GM19455 (cell line): ENCODE results near the gene AOPEP.

Source experiments
- ATAC-seq: cut with Tn5 transposase; IDR thresholded peaks from one replicate; pipeline ENCODE4 v1.9.1; 2021; ENCODE audit not compliant: unreplicated experiment

AOPEP gene

GRCh38 chr9:94889628-94890027, 163.1 kb downstream of the AOPEP start:
- no peak for ATAC-seq

GRCh38 chr9:94891183-94891582, 164.7 kb downstream of the AOPEP start:
- ATAC-seq = no peak

- no peak for ATAC-seq
These were observed 166.2 kb downstream of the AOPEP start for GRCh38 chr9:94892675-94893074.

- no peak for ATAC-seq
These were observed 167.7 kb downstream of the AOPEP start for GRCh38 chr9:94894094-94894699.

GRCh38 chr9:94895668-94896067, 169.2 kb downstream of the AOPEP start:
- ATAC-seq = no peak

GRCh38 chr9:94896512-94896911, 170.0 kb downstream of the AOPEP start:
- ATAC-seq = no peak

GRCh38 chr9:94899464-94900221, 173.1 kb downstream of the AOPEP start:
- ATAC-seq = no peak

GRCh38 chr9:94900222-94901018, 173.9 kb downstream of the AOPEP start:
- no peak for ATAC-seq

- no peak for ATAC-seq
These were observed 174.5 kb downstream of the AOPEP start for GRCh38 chr9:94901019-94901363.

GRCh38 chr9:94903961-94904421, 177.5 kb downstream of the AOPEP start:
- no peak for ATAC-seq

GRCh38 chr9:94904806-94905205, 178.3 kb downstream of the AOPEP start:
- ATAC-seq = no peak

GRCh38 chr9:94905606-94906005, 179.1 kb downstream of the AOPEP start:
- ATAC-seq = no peak

GRCh38 chr9:94906181-94906580, 179.7 kb downstream of the AOPEP start:
- no peak for ATAC-seq

- no peak for ATAC-seq
These were observed 180.2 kb downstream of the AOPEP start for GRCh38 chr9:94906713-94907112.

GRCh38 chr9:94907264-94907936, 180.9 kb downstream of the AOPEP start:
- no peak for ATAC-seq

GRCh38 chr9:94908011-94908563, 181.6 kb downstream of the AOPEP start:
- ATAC-seq = no peak

- no peak for ATAC-seq
These were observed 182.2 kb downstream of the AOPEP start for GRCh38 chr9:94908583-94909249.

GRCh38 chr9:94909250-94909894, 182.9 kb downstream of the AOPEP start:
- ATAC-seq = no peak

- no peak for ATAC-seq
These were observed 183.6 kb downstream of the AOPEP start for GRCh38 chr9:94909965-94910730.
